ENCODE data around the gene LRRC7. TPM values are rescaled to one million over a fixed set of nuclear protein-coding genes. Genes with fewer than 3 reads are reported as not detected.
"Not testable (repeated sequence)": the region's sequence is repeated elsewhere in the genome, so short reads cannot be mapped to it uniquely, and the experiment has no call there.

LRRC7 gene
- total and polyA plus RNA-seq, 2 experiments from 2014 or later, result 0.99 to 1.8 TPM

DNA sequence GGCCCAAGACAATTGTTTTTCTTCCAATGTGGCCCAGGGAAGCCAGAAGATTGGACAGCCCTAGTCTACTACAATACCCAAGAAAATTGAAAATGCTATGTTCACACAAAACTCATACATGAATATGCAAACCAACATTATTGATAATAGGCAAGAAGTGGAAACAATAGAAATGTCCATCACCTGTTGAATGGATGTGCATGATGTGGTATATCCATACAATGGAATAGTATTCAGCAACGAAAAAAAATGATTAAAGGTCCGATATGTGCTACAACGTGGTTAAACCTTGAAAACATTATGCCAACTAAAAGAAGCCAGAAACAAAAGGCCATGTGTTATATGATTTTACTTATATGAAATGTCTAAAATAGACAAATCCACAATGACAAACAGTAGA, 375.3 kb downstream of the LRRC7 start:
- Histone ChIP-seq H3K4me3 (no peak overlapping the region), H3K9me2 (replicated peaks; ENCODE audit: insufficient read depth) (no peaks in the 10 kb centered on the region), H4K20me1 (ENCODE audit: insufficient read depth, poor library complexity, severe bottlenecking) (no peaks in the 10 kb centered on the region), H3K4me2 (no peak overlapping the region), H3K79me2 (no peaks in the 10 kb centered on the region), H3K4me1 (ENCODE audit: insufficient read depth) (no peaks in the 10 kb centered on the region), H3K27ac (no peak overlapping the region), H3K27me3 (no peaks in the 10 kb centered on the region), H2AFZ (no peak overlapping the region), H3K9me3 (ENCODE audit: low read depth) (no peaks in the 10 kb centered on the region), H3K36me3 (replicated peaks; ENCODE audit: insufficient read depth, low read depth) (no peaks in the 10 kb centered on the region)
- no peak for TF ChIP-seq EZH2 (IDR thresholded peaks at IDR 0.05; ENCODE audit: borderline replicate concordance)
- no peak for TF ChIP-seq EZH2phosphoT487 (IDR thresholded peaks at IDR 0.05; ENCODE audit: low read depth, severe bottlenecking, unreplicated experiment)
- TF ChIP-seq, protein P1, sequence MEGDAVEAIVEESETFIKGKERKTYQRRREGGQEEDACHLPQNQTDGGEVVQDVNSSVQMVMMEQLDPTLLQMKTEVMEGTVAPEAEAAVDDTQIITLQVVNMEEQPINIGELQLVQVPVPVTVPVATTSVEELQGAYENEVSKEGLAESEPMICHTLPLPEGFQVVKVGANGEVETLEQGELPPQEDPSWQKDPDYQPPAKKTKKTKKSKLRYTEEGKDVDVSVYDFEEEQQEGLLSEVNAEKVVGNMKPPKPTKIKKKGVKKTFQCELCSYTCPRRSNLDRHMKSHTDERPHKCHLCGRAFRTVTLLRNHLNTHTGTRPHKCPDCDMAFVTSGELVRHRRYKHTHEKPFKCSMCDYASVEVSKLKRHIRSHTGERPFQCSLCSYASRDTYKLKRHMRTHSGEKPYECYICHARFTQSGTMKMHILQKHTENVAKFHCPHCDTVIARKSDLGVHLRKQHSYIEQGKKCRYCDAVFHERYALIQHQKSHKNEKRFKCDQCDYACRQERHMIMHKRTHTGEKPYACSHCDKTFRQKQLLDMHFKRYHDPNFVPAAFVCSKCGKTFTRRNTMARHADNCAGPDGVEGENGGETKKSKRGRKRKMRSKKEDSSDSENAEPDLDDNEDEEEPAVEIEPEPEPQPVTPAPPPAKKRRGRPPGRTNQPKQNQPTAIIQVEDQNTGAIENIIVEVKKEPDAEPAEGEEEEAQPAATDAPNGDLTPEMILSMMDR (IDR thresholded peaks at IDR 0.05; ENCODE audit: poor library complexity), result no peak
- WGBS (ENCODE audit: low lambda C conversion rate, missing lambda C conversion rate), result 89% methylated on average over 3 of the region's 3 CpGs
- DNase-seq (ENCODE audit: low spot score), result no peak

DNA sequence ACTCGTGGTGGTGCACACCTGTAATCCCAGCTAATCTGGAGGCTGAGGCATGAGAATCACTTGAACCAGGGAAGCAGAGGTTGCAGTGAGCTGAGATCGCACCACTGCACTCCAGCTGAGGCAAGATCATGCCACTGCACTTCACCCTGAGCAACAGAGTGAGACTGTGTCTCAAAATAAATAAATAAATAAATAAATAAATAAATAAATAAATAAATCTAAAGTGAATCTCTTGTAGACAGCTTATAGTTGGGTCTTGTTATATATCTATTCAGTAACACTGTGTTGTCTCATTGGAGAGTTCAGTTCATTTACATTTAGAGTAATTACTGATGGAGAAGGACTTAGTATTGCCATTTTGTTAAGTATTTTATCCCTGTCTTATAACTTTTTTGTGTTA, 379.2 kb downstream of the LRRC7 start:
- no peaks in the 10 kb centered on the region for H3K9me2 ChIP-seq (replicated peaks; ENCODE audit: insufficient read depth)
- H3K4me3 ChIP-seq, result no peak overlapping the region
- no peaks in the 10 kb centered on the region for H3K79me2 ChIP-seq
- 98% methylated on average over 2 of the region's 2 CpGs for WGBS (ENCODE audit: low lambda C conversion rate, missing lambda C conversion rate)
- DNase-seq (ENCODE audit: low spot score), result no peak
- H2AFZ ChIP-seq, result no peak overlapping the region
- TF ChIP-seq EZH2phosphoT487 (IDR thresholded peaks at IDR 0.05; ENCODE audit: low read depth, severe bottlenecking, unreplicated experiment), result no peak
- no peak for TF ChIP-seq EZH2 (IDR thresholded peaks at IDR 0.05; ENCODE audit: borderline replicate concordance)
- TF ChIP-seq, protein P1 (IDR thresholded peaks at IDR 0.05; ENCODE audit: poor library complexity), result no peak
- H3K4me1 ChIP-seq (ENCODE audit: insufficient read depth), result no peaks in the 10 kb centered on the region
- H3K36me3 ChIP-seq (replicated peaks; ENCODE audit: insufficient read depth, low read depth), result no peaks in the 10 kb centered on the region
- H3K9me3 ChIP-seq (ENCODE audit: low read depth), result no peaks in the 10 kb centered on the region
- no peaks in the 10 kb centered on the region for H3K27me3 ChIP-seq
- no peaks in the 10 kb centered on the region for H4K20me1 ChIP-seq (ENCODE audit: insufficient read depth, poor library complexity, severe bottlenecking)
- H3K27ac ChIP-seq, result no peak overlapping the region
- no peak overlapping the region for H3K4me2 ChIP-seq

DNA sequence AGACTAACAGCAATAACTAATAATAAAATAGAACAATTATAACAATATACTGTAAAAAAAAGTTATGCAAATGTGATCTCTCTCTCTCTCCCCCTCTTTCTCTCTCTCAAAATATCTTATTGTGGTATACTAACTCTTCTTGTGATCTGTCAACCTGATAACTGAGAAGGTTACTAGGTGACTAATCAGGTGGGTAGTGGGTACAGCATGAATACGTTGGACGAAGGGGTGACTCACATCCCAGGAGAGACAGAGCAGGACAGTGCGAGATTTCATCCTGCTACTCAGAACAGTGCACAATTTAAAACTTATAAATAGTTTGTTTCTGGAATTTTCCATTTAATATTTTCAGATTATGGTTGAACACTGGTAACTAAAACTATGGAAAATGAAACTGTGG, 380.1 kb downstream of the LRRC7 start:
- Histone ChIP-seq H3K4me3 (no peak overlapping the region), H3K4me2 (no peak overlapping the region), H3K9me3 (ENCODE audit: low read depth) (no peaks in the 10 kb centered on the region), H3K36me3 (replicated peaks; ENCODE audit: insufficient read depth, low read depth) (no peaks in the 10 kb centered on the region), H3K79me2 (no peaks in the 10 kb centered on the region), H3K9me2 (replicated peaks; ENCODE audit: insufficient read depth) (no peaks in the 10 kb centered on the region), H3K27me3 (no peaks in the 10 kb centered on the region), H2AFZ (no peak overlapping the region), H3K4me1 (ENCODE audit: insufficient read depth) (no peaks in the 10 kb centered on the region), H4K20me1 (ENCODE audit: insufficient read depth, poor library complexity, severe bottlenecking) (no peaks in the 10 kb centered on the region), H3K27ac (no peak overlapping the region)
- DNase-seq (ENCODE audit: low spot score), result no peak
- WGBS (ENCODE audit: low lambda C conversion rate, missing lambda C conversion rate), result 78% methylated on average over 3 of the region's 3 CpGs
- no peak for TF ChIP-seq EZH2phosphoT487 (IDR thresholded peaks at IDR 0.05; ENCODE audit: low read depth, severe bottlenecking, unreplicated experiment)
- TF ChIP-seq, protein P1 (IDR thresholded peaks at IDR 0.05; ENCODE audit: poor library complexity), result no peak
- TF ChIP-seq EZH2 (IDR thresholded peaks at IDR 0.05; ENCODE audit: borderline replicate concordance), result no peak

DNA sequence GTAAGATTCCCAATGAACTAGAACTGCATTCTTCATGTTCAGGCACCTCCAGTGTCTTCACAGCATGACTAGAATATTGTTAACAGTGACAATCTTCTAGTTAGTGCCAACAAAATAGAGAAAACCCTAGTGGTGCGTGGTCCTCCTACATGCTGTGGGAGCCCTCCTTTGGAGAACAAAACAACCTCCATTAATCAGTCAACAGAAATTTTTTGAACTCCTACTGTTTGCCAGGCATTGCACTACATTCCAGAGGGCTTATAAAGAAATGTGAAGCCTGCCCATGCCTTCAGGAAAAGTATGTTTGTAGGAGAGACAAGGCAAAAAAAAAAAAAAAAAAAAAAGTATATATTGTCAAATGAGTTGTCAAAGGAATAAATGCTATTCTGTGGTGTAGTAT, 385.0 kb downstream of the LRRC7 start:
- no peaks in the 10 kb centered on the region for H3K36me3 ChIP-seq (replicated peaks; ENCODE audit: insufficient read depth, low read depth)
- H3K4me1 ChIP-seq (ENCODE audit: insufficient read depth), result no peaks in the 10 kb centered on the region
- DNase-seq (ENCODE audit: low spot score), result no peak
- no peaks in the 10 kb centered on the region for H3K9me3 ChIP-seq (ENCODE audit: low read depth)
- no peaks in the 10 kb centered on the region for H3K27me3 ChIP-seq
- no peak overlapping the region for H3K4me3 ChIP-seq
- H3K4me2 ChIP-seq, result no peak overlapping the region
- H3K79me2 ChIP-seq, result no peaks in the 10 kb centered on the region
- WGBS (ENCODE audit: low lambda C conversion rate, missing lambda C conversion rate), result 74% methylated on average over 1 of the region's 1 CpG
- no peaks in the 10 kb centered on the region for H3K9me2 ChIP-seq (replicated peaks; ENCODE audit: insufficient read depth)
- no peaks in the 10 kb centered on the region for H4K20me1 ChIP-seq (ENCODE audit: insufficient read depth, poor library complexity, severe bottlenecking)
- TF ChIP-seq, protein P1 (IDR thresholded peaks at IDR 0.05; ENCODE audit: poor library complexity), result no peak
- TF ChIP-seq EZH2phosphoT487 (IDR thresholded peaks at IDR 0.05; ENCODE audit: low read depth, severe bottlenecking, unreplicated experiment), result no peak
- no peak for TF ChIP-seq EZH2 (IDR thresholded peaks at IDR 0.05; ENCODE audit: borderline replicate concordance)
- H3K27ac ChIP-seq, result no peak overlapping the region
- H2AFZ ChIP-seq, result no peak overlapping the region

DNA sequence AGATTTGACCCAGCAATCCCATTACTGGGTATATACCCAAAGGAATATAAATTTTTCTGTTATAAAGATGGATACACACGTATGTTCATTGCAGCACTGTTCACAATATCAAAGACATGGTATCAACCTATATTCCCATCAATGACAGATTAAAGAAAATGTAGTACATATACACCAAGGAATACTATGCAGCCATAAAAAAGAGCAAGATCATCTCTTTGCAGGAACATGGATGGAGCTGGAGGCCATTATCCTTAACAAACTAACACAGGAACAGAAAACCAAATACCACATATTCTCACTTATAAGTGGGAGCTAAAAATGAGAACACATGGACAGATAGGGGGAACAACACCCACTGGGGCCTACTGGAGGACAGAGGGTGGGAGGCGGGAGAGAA, 394.7 kb downstream of the LRRC7 start:
- H3K9me3 ChIP-seq (ENCODE audit: low read depth); H3K4me3 ChIP-seq; H4K20me1 ChIP-seq (ENCODE audit: insufficient read depth, poor library complexity, severe bottlenecking); H3K4me1 ChIP-seq (ENCODE audit: insufficient read depth); DNase-seq (ENCODE audit: low spot score); H3K27me3 ChIP-seq; H3K79me2 ChIP-seq; H3K9me2 ChIP-seq (replicated peaks; ENCODE audit: insufficient read depth); H2AFZ ChIP-seq; H3K27ac ChIP-seq; H3K36me3 ChIP-seq (replicated peaks; ENCODE audit: insufficient read depth, low read depth); H3K4me2 ChIP-seq: not testable (repeated sequence)
- 85% methylated on average over 2 of the region's 2 CpGs for WGBS (ENCODE audit: low lambda C conversion rate, missing lambda C conversion rate)
